ENCODE measurements around the gene ATP6V1G1.
A peak's percentile ranks its signal among the peaks of the same experiment; 100 is the strongest.

The ATP6V1G1 gene

DNA sequence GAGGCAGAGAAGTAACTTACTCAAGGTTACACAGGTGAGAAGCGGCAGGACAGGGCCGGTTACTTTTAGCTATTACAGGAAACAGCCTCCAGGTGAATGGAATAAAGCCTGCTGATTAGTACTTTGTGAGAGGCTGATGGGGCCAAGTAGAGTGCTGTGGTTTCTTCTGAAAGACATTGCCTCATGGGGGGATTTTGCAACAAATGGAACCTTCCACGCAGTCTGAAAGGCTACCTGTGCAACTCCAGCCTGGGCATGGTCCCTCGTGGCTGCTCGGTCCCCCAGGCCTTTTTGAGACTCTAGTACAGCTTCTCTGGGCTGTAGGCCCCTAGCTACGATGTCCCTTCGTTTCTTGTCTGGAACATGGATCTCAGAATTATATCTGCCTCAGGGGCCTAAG lies 25.5 kb downstream of the ATP6V1G1 start:
- no peak for DNase-seq

DNA sequence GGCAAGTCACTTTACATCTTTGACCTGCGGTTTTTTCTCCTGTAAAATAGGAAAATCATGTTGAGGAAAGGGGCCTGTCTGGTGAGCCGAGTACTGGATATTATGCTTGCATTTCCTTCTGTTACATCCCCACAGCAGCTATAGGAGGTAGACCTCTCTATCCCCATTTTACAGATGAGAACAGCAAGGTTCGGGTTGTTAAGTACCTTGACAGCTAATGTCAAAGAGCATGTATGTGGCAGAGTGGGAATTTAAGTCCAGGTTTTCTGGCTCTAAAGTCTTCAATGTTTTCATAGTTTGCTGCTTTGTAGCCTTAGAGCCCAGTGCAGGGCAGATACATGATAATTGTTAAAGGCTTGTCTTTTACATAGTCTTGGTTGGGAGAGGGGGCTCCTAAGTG lies 26.4 kb downstream of the ATP6V1G1 start:
- no peak for DNase-seq

DNA sequence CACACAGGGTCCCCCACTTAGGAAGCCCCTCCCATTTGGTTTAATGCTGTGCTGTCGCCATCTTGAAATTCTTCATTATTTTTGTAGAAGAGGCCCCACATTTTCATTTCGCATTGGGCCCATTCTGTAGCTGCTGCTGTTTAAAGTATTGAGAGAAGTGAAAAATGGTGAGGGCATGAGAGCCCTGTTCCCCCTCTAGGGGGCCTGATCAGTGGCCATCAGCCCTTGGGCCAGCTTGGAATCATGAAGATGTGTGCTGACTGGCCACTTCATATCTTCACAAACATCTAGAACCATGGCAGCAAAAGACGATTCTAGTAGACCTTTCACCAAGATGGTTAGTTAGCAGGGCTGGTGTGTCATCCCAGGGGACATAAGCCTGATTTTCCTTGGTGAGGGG lies 26.8 kb downstream of the ATP6V1G1 start:
- no peak for DNase-seq

DNA sequence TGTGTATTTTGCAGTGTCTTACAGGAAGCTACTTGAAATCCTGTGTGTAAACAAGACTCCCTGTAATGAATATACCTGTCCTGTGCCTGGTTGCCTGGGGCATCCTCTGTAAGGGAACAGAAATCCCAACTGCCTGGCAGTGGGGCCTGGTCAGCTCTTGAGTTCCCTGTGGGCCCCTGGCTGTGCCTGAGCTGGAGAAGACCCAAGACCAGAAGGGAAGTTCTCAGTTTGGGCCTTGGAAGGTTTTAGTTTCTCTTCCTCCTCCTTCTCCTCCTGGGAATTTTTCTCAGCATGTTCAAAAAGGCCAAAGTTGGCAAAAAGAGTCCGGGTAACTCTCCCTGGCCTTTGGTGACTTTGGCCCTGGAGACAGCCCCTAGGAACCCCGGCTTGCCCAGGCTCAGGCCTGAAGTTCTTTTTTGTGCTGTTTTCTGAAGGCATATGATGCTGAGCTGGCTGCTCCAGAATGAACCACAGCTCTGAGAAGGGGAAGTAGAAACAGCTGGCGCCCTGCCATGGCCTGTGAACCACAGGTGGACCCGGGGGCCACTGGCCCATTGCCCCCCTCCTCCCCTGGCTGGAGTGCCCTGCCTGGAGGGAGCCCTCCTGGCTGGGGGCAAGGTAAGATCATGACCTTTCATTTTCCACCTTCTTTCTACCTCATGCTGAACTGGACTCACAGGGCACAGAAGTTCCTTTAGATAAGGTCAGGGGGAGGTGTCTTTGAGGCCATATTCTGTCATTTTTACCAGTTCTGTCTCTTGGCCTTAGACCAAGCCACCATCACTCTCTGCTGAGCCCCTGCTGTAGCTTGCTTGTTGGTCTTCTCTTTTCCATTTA lies 29.3 kb downstream of the ATP6V1G1 start:
- DNase-seq = peak; percentile 68

DNA sequence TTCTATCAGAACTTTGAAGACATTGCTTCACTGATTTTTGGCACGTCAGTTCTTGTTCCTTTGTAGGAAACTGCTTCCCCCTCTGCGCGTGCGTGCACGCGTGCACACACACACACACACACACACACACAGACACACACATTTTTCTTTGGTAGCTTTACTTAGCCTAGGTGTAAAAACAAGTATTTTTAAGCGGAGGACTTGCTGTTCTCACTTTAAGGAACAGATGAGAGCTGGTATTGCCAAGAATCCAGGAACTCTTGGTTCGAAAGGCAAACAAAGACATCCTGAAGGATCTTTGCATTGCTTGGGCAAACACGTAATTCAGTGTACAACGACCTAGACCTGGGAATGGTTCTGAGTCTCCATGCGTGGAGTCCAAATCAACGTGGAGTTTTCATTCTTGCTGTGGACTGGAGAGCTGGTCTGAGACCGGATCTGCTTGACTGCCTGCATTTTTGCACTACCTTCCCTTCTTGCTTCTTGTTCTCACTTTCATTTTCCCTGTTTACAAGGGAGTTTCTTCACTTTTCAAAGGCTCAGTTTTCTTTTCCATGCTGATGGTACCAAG lies 31.7 kb downstream of the ATP6V1G1 start:
- DNase-seq = peak; percentile 51

DNA sequence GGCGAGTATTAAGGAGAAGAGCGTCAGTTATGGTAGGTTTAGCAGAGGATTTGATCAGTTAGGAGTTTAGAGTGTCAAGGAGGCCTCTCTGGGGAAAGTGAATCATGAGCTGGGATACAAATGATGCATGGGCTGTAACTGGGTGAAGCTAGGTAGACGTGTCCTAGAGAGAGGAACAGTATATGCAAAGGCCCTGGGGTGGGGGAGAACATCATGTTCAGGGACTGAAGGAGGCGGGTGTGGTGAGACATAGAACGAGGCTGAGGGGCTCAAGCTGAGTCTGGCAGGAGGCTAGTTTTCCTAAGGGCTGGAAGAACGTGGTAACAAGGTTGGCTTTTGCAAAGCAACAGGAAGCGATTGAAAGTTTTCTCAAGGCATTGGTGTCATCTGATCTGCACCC lies 34.0 kb downstream of the ATP6V1G1 start:
- DNase-seq = no peak

DNA sequence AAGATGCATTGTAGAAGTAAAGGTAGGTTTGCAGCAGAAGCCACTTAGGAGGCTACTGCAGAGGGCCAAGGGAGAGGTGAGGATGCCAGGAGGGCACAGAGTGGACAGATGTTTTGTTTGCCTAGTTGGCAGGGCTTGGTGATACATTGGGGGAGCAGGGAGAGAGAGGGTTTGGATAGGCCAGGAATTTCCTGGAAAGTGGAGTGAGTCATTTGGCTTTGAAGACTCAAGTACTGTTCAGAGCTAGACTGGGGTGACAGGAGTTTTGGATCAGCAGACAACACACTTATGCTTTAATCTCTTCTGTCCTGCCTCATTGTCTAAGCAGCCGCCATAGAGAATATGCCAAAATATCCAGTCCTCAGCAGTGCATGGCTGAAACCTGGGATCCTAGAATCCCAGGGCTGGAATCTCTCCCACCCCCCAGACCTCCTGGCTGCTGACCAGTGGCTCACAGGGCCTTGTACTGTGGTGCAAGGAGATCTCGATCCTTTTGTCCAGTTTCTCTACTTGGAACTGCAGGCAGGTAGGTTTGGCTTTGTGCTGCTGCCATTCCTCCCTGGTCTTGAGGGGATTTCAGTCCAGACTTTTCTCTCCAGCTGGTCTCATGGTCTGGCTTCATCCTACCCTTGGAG lies 34.5 kb downstream of the ATP6V1G1 start:
- DNase-seq = no peak

DNA sequence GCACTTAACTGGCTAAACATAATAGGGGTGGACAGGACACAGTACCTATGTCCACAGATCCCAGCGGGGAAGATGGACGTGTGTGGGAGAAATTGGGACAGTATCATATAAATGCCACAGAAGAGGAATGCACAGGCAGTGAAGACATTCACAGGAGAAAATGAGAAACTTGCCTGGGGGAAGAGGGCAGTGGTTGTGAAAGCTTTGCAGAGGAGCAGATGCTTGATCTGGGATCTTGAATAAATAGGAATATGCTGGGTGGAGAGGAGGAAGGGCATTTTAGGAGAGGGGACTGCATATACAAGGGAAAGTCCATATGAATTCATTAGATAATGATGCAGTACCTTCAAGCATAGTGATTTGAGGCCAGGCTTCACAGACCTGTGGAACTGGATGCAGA lies 37.1 kb downstream of the ATP6V1G1 start:
- DNase-seq = no peak

DNA sequence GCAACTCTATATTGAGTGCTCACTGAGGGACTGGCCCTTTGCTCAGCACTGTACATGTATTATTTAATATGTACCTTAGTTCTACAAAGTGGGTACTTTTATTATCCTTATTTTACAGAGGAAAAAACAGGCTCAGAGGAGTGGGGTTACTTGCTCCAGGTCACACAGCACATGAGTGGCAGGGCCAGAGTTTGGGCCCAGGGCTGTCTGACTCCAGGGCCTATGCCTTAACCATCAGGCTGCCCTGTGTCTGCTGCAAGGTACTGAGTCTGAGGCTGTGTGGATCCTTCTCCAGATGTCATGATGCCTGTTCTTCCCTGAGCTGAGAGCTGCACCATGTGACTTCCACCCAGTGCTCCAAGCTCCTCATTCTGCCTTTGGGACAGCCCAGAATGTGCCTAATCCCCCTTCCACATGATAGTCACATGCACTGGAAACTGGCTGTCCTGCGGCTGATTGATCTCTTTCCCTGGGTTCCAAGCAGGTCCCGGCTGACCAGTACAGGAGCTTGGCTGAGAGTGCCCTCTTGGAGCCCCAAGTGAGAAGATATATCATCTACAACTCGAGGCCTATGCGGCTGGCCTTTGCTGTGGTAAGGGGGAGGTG lies 38.9 kb downstream of the ATP6V1G1 start:
- no peak for DNase-seq

DNA sequence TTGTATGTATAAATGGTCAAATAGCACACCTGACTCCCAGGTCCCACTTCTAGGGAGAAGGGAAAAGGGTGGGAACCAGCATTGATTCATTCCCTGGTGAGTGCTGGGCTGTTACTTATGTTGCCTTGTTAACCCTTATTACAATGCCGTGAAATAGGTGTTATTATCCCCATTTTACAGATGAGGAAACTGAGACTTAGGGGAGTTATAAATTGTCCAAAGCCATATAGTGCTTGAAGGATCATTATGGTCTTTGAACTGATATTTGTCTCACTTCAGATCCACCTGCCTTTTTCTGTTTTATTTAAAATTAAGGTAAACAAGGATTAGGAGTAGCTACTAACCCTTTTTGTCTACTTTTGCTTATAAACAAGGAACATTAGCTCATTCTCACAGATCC lies 40.0 kb downstream of the ATP6V1G1 start:
- DNase-seq = no peak

DNA sequence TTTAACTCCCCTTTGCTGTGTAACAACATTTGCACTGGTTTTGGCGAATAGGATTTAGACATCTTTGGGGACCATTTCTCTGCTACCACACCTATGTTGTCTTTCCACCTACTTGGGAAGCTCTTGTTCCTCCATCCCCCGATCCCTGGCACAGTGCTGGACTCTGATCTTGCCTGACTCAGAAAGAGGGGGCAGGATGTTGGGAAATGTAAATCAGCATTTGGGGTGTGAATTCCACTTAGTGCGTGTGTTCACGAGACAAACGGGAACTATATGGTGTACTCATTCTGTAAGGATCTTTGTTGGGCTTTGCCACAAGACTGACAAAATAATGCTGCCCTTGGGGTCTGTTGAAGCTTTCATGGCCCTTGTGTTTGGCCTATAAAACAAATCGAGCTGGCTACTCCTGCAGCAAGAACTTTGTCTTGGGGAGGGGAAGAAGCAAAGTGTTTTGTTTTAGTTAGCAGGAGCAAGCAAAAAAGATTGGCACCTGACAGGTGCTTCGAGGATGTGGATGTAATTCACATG lies 42.1 kb downstream of the ATP6V1G1 start:
- no peak for DNase-seq

DNA sequence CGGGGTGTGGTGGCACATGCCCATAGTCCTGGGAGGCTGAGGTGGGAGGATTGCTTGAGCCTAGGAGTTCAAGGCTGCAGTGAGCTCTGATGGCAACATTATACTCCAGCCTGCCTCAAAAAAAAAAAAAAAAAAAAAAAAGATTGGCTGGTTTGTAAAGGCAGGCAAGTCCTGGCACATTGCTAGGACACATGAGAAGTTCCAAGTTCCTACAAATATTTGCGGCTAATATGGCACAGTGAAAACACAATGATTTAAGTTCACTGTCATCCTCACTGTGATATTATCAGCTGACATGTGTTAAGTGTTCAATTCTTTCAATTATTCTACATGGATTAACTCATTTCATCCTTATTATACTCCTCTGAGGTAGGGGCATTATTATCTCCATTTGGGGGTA lies 43.6 kb downstream of the ATP6V1G1 start:
- DNase-seq = no peak

DNA sequence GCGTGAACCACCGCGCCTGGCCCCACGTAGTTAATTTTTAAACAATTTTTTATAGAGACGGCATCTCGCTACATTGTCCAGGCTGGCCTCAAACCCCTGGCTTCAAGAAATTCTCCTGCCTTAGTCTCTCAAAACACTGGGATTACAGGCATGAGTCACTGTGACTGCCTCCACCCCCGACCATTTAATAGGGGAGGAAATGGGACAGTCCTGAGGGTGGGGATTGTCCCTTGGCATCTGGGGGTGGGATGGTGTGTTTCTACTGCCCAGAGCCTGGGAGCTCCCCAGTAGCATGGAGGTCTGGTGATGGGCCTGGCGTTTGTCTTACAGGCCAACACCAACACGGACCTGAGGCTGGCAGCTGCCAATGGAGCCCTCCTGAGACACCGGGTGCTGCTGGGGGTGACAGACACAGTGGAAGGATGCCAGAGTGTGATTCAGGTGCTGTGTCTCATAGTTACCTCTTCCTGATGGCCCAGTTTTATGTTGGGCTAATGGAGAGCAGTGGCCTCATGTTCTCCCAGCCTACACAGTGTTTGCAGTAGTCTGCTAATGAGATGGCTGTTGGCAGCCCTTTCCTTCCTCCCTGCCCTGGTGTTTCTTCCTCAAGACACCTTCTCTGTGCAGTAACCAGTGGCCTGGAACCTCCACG lies 46.0 kb downstream of the ATP6V1G1 start:
- DNase-seq = no peak

DNA sequence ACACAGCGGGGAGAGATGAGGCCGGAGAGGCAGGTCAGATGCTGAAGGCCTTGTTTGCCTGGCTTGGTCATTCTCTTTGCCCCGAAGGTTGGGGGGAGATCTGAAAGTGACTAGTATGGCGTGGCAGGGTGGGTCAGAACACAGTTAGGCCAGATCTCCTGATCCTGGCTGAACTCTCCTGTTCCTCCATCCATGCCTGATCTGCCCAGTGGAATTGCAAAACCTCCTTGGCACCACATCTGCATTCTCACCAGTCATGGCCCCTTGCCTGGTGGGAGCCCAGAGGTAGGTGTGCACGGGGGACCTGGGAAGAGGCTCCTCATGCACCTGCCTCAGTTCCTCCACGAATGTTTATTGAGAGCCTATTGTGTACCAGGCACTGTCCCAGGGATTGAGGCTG lies 46.8 kb downstream of the ATP6V1G1 start:
- DNase-seq = no peak

DNA sequence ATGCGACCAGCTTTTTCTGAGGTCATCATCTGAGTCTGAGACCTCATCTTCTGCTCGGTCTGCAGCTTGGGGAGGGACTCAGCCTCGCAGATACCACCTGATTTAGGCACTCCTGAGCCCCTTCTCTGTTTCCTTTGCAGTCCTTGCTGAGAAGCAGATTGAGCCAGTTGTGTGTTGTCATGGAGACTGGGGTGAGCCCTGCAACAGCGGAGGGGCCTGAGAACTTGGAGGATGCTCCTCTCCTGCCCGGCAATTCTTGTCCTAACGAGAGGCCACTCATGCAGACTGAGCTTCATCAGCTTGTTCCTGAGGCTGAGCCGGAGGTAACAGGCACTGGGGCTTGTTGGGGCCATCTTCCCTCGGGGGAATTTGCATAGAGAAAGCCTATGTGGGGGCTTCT lies 50.8 kb downstream of the ATP6V1G1 start:
- DNase-seq = no peak

DNA sequence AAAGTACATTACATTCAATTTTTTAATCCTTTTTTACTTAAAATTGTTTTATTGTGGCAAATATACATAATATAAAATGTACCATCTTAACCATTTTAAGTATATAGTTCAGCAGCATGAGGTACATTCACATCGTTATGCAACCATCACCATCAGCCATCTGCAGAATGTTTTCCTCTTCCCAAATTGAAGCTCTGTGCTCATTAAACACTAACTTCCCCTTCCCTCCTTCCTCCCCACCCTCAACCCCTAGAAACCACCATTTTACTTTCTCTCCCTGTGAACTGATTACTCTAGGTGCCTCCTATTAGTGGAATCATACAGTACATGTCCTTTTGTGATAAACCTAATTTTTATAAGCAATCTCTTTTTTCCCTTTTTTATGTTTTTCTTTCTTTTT lies 54.4 kb downstream of the ATP6V1G1 start:
- no peak for DNase-seq

DNA sequence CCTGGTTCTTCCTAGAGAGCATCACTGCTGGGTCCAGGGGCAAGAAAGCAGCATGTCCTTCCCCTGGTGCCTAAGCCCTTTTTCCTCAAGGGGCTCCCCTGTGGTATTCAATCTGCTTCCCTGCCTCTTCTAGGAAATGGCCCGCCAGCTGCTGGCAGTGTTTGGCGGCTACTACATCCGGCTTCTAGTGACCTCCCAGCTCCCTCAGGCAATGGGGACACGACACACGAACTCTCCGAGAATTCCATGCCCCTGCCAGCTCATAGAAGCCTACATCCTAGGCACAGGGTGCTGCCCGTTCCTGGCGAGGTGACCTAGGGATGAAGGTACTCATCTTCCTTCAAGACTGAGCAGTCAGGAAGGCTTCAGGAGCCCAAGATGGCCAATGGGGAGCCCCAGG lies 55.4 kb downstream of the ATP6V1G1 start:
- no peak for DNase-seq

DNA sequence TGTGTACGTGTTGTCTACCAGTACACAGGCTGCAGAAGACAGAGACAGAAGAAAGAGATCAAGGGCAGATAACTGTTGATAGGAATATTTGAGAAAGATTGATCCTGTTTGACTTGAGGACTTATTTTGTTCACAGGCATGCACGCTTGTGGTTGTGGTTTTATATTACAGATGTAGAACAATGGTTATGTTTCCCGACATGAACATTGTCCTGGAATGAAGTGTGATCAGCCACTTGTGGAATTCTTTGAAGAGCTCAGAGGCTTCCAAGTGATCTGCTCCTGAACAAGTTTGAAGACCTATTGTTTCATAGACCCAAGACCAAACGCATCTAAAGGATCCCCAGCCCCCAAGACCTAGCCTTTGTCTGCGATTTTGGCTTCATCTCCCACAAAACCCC lies 56.3 kb downstream of the ATP6V1G1 start:
- no peak for DNase-seq

Measured in CD4-positive, alpha-beta T cell treated with Interleukin-15 for 1 hour (primary cell).